ENCODE results near the gene LRRC4C. TPM values are rescaled to one million over a fixed set of nuclear protein-coding genes. Genes with fewer than 3 reads are reported as not detected.

Gene LRRC4C
- total and polyA plus RNA-seq, 7 donors: 0.98 to 5.4 (median 3.0) TPM; not detected in 1

DNA sequence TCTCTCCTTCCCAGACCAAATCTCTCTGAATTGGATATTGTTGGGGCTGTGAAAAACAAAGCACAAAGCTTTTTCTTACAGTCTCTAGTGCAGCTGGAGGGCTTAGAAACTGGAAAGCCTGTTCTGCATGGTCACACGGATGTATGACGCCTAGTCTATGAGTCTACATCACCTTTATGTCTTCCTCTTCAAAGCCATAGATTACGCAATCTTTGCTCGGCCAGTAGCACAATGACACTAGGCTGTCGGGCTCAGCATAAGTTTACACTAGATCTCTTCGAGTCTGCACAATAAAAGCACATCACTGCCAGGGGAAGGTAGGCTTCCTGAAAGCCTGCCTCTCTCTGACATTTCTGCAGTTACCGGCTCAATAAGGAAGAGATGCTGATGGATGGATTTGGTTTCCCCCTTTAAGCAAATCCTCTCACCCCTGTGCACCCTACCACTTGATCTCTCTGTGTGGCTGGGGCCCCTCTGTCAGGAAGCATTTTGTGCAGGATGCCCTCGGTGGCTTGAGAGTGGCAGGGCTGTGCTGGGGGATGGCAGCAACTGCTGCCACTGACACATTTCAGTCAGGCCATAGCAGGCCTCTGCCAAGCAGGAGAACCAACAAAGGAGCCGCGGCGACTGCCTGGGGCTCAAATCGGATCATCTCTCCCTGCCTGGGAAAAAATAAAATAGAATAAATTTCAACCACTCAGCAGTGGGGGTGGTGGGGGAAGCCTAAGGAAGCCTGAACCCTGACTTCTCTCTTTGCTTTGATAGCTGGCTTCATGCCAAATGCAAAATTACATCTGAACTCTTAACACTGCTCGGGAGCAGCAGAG, 1272.8 kb downstream of the LRRC4C start:
- TF ChIP-seq POLR2AphosphoS5 (IDR thresholded peaks at IDR 0.05) (no peak), POLR2A (IDR thresholded peaks at IDR 0.05) (no peak), EP300 (IDR thresholded peaks at IDR 0.05) (no peak)
- TF ChIP-seq, protein P1, sequence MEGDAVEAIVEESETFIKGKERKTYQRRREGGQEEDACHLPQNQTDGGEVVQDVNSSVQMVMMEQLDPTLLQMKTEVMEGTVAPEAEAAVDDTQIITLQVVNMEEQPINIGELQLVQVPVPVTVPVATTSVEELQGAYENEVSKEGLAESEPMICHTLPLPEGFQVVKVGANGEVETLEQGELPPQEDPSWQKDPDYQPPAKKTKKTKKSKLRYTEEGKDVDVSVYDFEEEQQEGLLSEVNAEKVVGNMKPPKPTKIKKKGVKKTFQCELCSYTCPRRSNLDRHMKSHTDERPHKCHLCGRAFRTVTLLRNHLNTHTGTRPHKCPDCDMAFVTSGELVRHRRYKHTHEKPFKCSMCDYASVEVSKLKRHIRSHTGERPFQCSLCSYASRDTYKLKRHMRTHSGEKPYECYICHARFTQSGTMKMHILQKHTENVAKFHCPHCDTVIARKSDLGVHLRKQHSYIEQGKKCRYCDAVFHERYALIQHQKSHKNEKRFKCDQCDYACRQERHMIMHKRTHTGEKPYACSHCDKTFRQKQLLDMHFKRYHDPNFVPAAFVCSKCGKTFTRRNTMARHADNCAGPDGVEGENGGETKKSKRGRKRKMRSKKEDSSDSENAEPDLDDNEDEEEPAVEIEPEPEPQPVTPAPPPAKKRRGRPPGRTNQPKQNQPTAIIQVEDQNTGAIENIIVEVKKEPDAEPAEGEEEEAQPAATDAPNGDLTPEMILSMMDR (IDR thresholded peaks at IDR 0.05): no peak
- H3K27me3 ChIP-seq: no peaks in the 10 kb centered on the region
- no peaks in the 10 kb centered on the region for H3K4me1 ChIP-seq
- H3K27ac ChIP-seq: peak overlapping the region in 2 of 4 donors; percentile 33 to 43
- whole genome bisulfite sequencing, 2 donors: 48 to 66% methylated on average over 13 of the region's 13 CpGs
- DNase-seq: no peak
- no peaks in the 10 kb centered on the region for H3K36me3 ChIP-seq
- no peaks in the 10 kb centered on the region for H3K9me3 ChIP-seq
- no peak overlapping the region for H3K4me3 ChIP-seq
- intact Hi-C loops (cut with DNase I): no loop called here

DNA sequence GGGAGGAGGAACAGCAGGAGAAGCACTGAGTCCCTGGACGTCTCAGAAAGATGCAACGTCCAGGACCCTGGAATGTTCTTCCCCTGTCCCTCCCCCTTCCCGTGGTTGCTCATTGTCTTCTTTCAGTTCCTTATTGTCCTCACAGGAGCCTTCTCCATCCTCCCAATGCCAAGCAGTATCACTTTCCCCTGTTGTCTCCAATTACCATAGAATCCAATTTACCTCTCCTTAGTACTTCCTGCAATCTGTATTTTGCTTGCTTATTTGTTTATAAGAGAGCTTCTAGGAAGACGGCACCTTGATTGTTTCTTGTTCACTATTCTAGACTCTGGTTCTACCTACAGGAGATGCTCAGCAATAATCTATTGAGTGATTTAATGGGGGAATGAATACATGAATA, 1273.7 kb downstream of the LRRC4C start:
- Histone ChIP-seq H3K4me3 (no peak overlapping the region), H3K9me3 (no peaks in the 10 kb centered on the region), H3K36me3 (no peaks in the 10 kb centered on the region), H3K27me3 (no peaks in the 10 kb centered on the region), H3K27ac (no peak overlapping the region), H3K4me1 (no peaks in the 10 kb centered on the region)
- intact Hi-C loops (cut with DNase I): no loop called here
- TF ChIP-seq POLR2A (IDR thresholded peaks at IDR 0.05) (no peak), EP300 (IDR thresholded peaks at IDR 0.05) (no peak), POLR2AphosphoS5 (IDR thresholded peaks at IDR 0.05) (no peak)
- TF ChIP-seq, protein P1 (IDR thresholded peaks at IDR 0.05): no peak
- DNase-seq: no peak
- WGBS, 2 donors: 57 to 66% methylated on average over 4 of the region's 4 CpGs

DNA sequence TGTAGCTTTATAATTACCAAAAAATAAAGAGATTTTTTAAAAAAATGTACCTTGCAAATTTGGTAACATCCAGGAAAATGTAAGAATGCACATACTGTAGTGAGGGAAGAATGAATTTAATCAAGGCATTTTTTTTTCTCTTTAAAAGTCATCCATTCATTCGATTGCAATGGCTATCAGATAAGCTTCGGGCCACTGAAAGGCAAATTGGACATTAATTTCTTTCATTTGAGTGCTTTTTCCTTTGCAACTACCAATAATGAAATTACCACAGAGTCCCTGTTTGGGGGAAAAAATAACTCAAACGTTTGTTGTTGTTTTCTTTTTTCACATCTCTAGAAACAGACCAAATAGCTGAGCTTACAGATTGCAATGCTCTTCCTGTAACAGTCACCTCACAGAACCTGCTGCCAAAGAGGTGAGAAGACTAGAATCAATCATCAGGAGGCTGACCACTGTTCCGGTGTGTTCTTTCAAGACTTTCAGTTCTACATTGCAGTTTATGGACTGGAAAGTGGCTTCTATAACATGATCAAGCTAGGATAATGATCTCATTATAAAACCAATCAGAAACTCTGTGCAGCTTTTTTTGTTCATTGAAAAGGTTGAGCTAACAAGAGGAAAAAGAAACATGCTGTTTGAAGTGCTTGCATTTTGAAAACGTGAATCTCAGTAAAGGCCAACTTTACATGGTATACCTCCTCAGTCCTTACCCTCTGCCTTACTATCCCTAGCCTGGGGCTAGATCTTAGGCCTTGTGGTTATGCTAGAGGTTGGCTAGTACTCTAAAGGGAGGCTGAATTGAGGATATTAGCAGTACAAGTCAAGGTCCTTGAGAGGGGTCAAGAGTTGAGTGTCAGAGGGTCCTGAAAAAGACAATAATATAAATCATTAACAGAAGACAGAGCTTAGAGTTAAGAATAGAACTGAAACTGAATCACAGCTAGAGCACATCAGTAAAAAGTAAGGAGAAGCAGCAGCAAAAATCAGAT, 1276.1 kb downstream of the LRRC4C start:
- H3K9me3 ChIP-seq: no peaks in the 10 kb centered on the region
- no peaks in the 10 kb centered on the region for H3K36me3 ChIP-seq
- H3K27me3 ChIP-seq: no peaks in the 10 kb centered on the region
- no peaks in the 10 kb centered on the region for H3K4me1 ChIP-seq
- intact Hi-C loops (cut with DNase I): no loop called here
- WGBS, 2 donors: 62 to 67% methylated on average over 5 of the region's 5 CpGs
- TF ChIP-seq EP300 (IDR thresholded peaks at IDR 0.05) (no peak), POLR2AphosphoS5 (IDR thresholded peaks at IDR 0.05) (no peak), POLR2A (IDR thresholded peaks at IDR 0.05) (no peak)
- TF ChIP-seq, protein P1 (IDR thresholded peaks at IDR 0.05): no peak
- H3K27ac ChIP-seq: no peak overlapping the region
- DNase-seq: no peak
- no peak overlapping the region for H3K4me3 ChIP-seq

DNA sequence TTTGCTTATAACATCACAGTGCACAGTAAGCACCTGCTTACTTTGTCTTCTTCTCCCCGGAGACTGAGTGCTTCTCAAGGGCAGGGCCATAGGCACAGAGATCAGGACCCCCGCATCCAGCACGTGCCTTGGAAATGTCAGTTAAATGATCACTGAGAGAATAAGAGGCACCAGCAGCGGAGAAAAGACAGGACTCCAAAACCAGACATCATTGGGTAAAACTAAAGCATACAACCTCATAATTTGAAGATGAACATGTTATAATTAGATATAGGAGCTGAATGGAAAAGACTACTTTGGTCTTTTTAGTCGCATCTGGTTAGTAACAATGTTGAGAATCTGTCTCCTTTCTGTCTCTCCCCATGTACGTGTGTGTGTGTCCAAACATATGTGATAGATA, 1279.9 kb downstream of the LRRC4C start:
- DNase-seq: no peak
- no peaks in the 10 kb centered on the region for H3K36me3 ChIP-seq
- H3K27me3 ChIP-seq: no peaks in the 10 kb centered on the region
- no peaks in the 10 kb centered on the region for H3K4me1 ChIP-seq
- intact Hi-C loops (cut with DNase I): no loop called here
- H3K9me3 ChIP-seq: peaks cover 0 to 5% (median 0%) of the 10 kb centered on the region in 4 donors
- 90 to 92% methylated on average over 6 of the region's 6 CpGs for WGBS, 2 donors
- H3K27ac ChIP-seq: no peak overlapping the region
- H3K4me3 ChIP-seq: no peak overlapping the region
- TF ChIP-seq, protein P1 (IDR thresholded peaks at IDR 0.05): no peak
- no peak for TF ChIP-seq POLR2A (IDR thresholded peaks at IDR 0.05)
- TF ChIP-seq EP300 (IDR thresholded peaks at IDR 0.05): no peak
- TF ChIP-seq POLR2AphosphoS5 (IDR thresholded peaks at IDR 0.05): no peak
